GM10266 (cell line): ENCODE data around the gene MRTFB.

Source experiments
- DNase-seq: peaks from one replicate; pipeline ENCODE4 v3.0.0; 2012; ENCODE audit errors: extremely low spot score
- TF ChIP-seq, protein P1 (sequence below): IDR thresholded peaks from 2 replicates; pipeline ENCODE4 v1.5.1; 2012; ENCODE audit warnings: mild to moderate bottlenecking, low read depth; ENCODE audit not compliant: control insufficient read depth, insufficient read depth; ENCODE audit errors: missing control alignments

MRTFB gene

DNA sequence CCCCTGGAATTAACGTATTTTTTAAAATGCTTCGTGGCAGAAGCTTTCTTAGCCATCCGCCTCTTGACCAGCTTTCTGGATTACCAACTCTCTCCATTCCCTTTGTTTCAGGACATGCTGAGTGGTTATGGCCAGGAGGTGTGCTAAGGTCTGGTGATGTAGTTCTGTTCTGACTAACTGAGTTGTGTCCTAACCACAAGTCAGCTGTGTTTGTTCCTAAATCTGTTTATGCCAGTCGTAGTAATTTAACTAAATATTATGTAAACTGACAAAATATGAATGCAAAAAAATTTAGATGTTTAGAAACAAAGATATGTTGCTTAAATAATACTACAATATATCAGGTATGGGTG, 61.6 kb downstream of the MRTFB start:
- TF ChIP-seq, protein P1, sequence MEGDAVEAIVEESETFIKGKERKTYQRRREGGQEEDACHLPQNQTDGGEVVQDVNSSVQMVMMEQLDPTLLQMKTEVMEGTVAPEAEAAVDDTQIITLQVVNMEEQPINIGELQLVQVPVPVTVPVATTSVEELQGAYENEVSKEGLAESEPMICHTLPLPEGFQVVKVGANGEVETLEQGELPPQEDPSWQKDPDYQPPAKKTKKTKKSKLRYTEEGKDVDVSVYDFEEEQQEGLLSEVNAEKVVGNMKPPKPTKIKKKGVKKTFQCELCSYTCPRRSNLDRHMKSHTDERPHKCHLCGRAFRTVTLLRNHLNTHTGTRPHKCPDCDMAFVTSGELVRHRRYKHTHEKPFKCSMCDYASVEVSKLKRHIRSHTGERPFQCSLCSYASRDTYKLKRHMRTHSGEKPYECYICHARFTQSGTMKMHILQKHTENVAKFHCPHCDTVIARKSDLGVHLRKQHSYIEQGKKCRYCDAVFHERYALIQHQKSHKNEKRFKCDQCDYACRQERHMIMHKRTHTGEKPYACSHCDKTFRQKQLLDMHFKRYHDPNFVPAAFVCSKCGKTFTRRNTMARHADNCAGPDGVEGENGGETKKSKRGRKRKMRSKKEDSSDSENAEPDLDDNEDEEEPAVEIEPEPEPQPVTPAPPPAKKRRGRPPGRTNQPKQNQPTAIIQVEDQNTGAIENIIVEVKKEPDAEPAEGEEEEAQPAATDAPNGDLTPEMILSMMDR = no peak
- peak; percentile 20 for DNase-seq

GRCh38 chr16:14133907-14134306, 62.8 kb downstream of the MRTFB start:
- no peak for DNase-seq
- TF ChIP-seq, protein P1 = no peak

DNA sequence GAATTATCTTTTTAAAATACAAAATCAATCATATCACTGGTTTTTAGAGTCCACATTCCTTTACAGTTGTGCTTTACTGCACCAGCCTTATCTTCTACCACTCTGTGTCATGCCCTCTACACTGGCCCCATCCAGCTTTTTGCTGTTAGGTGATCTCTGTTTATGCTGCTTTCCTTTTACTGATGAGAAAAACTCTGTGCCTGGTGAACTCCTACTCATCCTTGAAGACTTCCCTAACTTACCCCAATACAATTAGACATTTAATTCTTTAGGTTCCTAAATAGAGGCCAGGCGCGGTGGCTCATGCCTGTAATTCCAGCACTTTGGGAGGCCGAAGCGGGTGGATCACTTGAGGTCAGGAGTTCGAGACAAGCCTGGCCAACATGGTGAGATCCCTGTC, 64.6 kb downstream of the MRTFB start:
- TF ChIP-seq, protein P1 = no peak
- no peak for DNase-seq

- TF ChIP-seq, protein P1 = no peak
- no peak for DNase-seq
Measured at GRCh38 chr16:14139872-14140271, 68.8 kb downstream of the MRTFB start.

DNA sequence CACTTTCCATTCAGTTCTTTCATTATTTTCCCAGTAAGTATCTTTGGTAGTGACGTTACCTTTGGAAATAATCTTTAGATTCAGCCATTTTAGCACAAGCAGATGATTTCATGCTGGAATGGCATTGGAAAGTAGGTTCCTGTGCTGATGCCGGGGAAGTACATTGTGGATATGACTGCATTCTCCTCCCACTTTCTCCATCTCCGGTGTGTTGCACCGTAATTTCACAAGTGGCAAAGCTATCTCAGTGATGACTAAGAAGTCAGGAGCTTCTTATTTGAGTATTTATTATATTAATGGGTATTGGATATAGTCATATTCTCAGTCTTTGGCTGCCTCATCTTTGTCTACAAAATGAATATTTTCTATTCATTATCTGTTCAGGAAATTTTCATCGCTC, 69.8 kb downstream of the MRTFB start:
- no peak for DNase-seq
- TF ChIP-seq, protein P1 = no peak

DNA sequence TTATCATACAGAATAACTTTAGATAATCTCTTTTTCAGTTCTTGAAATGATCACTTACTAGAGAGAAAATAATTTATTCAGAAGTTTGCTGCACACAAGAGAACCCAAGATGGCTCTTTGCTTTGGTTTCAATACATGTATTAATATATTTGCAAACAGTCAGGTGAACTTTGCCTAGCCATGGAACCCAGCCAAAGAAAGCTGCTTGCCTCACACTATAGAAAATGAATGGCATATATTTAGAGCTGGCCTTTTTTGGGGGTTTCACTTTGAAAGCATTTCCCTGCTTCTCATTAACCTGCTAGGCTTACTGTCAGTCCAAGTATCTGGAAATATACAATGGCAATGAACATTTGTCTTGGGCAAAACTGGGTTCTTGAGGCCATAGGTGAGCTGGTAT, 75.3 kb downstream of the MRTFB start:
- DNase-seq = no peak

GRCh38 chr16:14148016-14148415, 76.9 kb downstream of the MRTFB start:
- TF ChIP-seq, protein P1 = no peak
- no peak for DNase-seq

More for the DNA sequence above, 75.3 kb downstream of the MRTFB start:
- TF ChIP-seq, protein P1 = no peak

DNA sequence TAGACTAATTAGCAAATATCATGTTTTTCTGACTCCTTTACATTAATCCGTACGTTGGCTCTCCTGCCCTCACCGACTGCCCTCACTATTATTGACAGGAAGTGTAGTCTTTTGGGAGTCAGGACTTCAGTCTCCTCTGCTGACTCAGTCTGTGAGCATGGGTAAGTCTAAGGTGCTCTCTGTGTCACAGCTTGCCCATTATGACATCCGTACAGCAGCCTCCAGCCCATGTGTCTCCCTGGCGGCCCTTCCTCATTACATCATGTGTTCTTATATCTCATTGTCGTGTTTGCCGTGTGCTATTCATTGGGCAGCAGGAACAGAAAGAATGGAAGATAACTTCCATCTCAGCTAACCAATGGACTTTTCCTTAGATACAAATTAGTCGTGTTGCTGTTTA, 77.5 kb downstream of the MRTFB start:
- DNase-seq = no peak

More for the DNA sequence above, 77.5 kb downstream of the MRTFB start:
- TF ChIP-seq, protein P1 = no peak
